BJ (cell line): ENCODE results near the gene GANAB. TPM values are rescaled to one million over a fixed set of nuclear protein-coding genes. Genes with fewer than 3 reads are reported as not detected.
A peak's percentile ranks its signal among the peaks of the same experiment; 100 is the strongest.
"Not testable (repeated sequence)": the region's sequence is repeated elsewhere in the genome, so short reads cannot be mapped to it uniquely, and the experiment has no call there.

Source experiments
- CTCF ChIA-PET: fragments of 350-600 bp; formaldehyde crosslinking; extraction: SDS; loops from one replicate; lab custom pipeline; 2021; ENCODE audit warnings: antibody characterized with exemption, inconsistent platforms; lab: Yijun Ruan, JAX
- POLR2A ChIA-PET: fragments of 300-600 bp; sonication (Branson Sonifier 250); formaldehyde crosslinking; extraction: SDS; loops from one replicate; lab custom pipeline; 2021; ENCODE audit warnings: antibody characterized with exemption; lab: Charles Lee
- DNase-seq: peaks from one replicate; pipeline ENCODE4 v3.0.0-alpha.2; 2011; ENCODE audit warnings: low read depth
- H3K27me3 ChIP-seq: 2 replicates; pipeline ENCODE4 v1.6.0; 2011; ENCODE audit warnings: low read length; ENCODE audit not compliant: control insufficient read depth, insufficient read depth
- H3K36me3 ChIP-seq: 2 replicates; pipeline ENCODE4 v1.5.1; 2011; ENCODE audit warnings: low read length; ENCODE audit not compliant: control insufficient read depth, insufficient read depth
- H3K4me3 ChIP-seq: 2 replicates; pipeline ENCODE4 v1.5.1; 2011; ENCODE audit warnings: low read depth, mild to moderate bottlenecking, control low read depth, low read length
- CTCF ChIP-seq: IDR thresholded peaks from 2 replicates; pipeline ENCODE4 v1.5.1; 2011; ENCODE audit warnings: low read depth, mild to moderate bottlenecking, control low read depth, inconsistent platforms, low read length, moderate library complexity; ENCODE audit not compliant: insufficient read depth
- polyA plus RNA-seq: library from polyadenylated mRNA; depleted of rRNA; stranded (reverse); fragments of >200 nt; gene quantifications from 2 replicates; pipeline ENCODE4 v1.2.3, GENCODE V29; 2011

Gene GANAB
- polyA plus RNA-seq, 1 experiment, result 463 TPM

DNA sequence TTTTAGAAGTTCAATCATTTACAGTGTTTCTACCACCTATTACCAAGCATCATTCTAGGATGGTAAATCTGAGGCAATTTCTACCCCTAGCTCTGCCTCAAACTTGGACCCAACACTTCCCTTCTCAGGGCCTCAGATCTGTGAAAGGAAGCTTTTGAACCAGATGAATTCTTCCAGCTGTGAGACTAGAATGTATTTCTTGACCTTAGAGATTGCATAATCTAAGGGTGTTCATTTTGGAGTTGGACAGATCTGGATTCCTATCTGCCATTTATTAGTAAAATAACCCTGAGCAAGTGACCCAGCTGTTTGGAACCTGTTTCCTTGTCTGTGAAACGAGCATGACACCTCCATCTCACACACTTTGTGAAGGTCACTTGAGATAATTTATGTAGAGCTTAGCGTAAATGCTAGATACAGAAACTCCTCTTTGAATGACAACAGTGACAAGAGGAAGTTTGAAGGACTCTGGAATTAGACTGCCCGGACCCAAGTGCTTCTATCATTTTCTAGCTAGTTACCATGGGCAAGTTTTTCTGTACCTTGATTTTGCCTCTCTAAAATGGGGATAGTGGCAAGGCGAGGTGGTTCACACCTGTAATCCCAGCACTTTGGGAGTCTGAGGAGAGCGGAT is 10.5 kb upstream of the GANAB start:
- POLR2A ChIA-PET, result interaction anchor here (0.6 kb wide), 1 partner anchor 8 kb away, joined by 3 read pairs; the partner anchor contains the start of genes C11orf98 and CSKMT
- H3K4me3 ChIP-seq, result no peak overlapping the region
- DNase-seq, result no peak
- CTCF ChIA-PET, result interaction anchor here (0.8 to 1.8 kb wide), 4 partner anchors 8 to 262 kb away, joined by 3 to 4 read pairs (median 3); partner anchors contain the start of genes C11orf98 and CSKMT
- H3K27me3 ChIP-seq, result no peaks in the 10 kb centered on the region
- no peak for TF ChIP-seq CTCF
- H3K36me3 ChIP-seq, result no peaks in the 10 kb centered on the region

DNA sequence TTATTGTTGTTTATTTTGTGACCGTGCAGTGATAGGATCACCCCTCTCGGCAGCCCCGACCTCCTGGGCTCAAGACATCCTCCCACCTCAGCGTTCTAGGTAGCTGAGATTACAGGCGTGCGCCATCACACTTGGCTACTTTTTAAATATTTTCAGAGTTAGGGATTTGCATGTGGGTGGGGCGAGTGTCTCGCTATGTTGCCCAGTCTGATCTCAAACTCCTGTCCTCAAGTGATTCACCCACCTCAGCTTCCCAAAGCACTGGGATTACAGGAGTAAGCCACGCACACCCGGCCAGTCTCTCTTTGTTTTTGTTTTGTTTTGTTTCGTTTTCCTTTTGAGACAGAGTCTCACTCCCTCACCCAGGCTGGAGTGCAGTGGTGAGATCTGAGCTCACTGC is 7.9 kb upstream of the GANAB start:
- POLR2A ChIA-PET, result no interaction called here
- DNase-seq, result no peak
- TF ChIP-seq CTCF, result no peak
- Histone ChIP-seq H3K27me3 (no peaks in the 10 kb centered on the region), H3K4me3 (no peak overlapping the region), H3K36me3 (peaks cover 5% of the 10 kb centered on the region)
- CTCF ChIA-PET, result interaction anchor here (0.5 to 1.9 kb wide), 3 partner anchors 10 to 118 kb away, joined by 3 to 4 read pairs (median 3); partner anchors contain the start of gene TUT1

GRCh38 chr11:62652161-62653006 is 6.0 kb upstream of the GANAB start:
- no peaks in the 10 kb centered on the region for H3K27me3 ChIP-seq
- POLR2A ChIA-PET, result interaction anchor here (0.6 to 1.0 kb wide), 4 partner anchors 13 to 1665 kb away, joined by 4 to 10 read pairs (median 6); partner anchors contain the start of genes B3GAT3, C11orf98, CSKMT and PRDX5
- no peak for DNase-seq
- H3K36me3 ChIP-seq, result peaks cover 18% of the 10 kb centered on the region
- TF ChIP-seq CTCF, result no peak
- H3K4me3 ChIP-seq, result peak overlapping the region; percentile 61
- CTCF ChIA-PET, result interaction anchor here (0.9 to 1.0 kb wide), 3 partner anchors 13 to 60 kb away, joined by 4 to 7 read pairs (median 5); partner anchors contain the start of genes C11orf98 and CSKMT

- POLR2A ChIA-PET, H3K4me3 ChIP-seq, H3K27me3 ChIP-seq, CTCF ChIA-PET, DNase-seq: not testable (repeated sequence)
- peaks cover 18% of the 10 kb centered on the region for H3K36me3 ChIP-seq
These were observed 3.9 kb upstream of the GANAB start for GRCh38 chr11:62650283-62650682.

DNA sequence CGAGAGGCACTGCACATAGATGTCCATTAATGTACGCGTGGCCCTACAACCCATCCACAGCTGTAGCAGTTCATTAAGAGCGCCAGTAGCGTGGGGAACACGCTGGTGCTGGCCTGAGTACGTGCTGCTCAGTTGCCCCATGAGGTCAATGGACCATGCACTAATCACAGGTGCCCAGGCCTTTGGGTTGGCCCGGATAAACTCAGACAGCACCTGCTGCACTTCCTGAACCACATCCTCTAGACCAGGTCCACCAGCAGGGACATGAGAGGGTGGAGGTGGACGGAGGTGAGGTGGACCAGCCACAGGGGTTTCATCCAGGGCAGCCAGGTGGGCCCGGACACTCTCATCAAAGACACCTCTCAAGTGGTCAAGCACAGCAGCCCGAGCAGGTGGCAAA is 3.1 kb upstream of the GANAB start:
- peaks cover 18% of the 10 kb centered on the region for H3K36me3 ChIP-seq
- no peak for TF ChIP-seq CTCF
- no peaks in the 10 kb centered on the region for H3K27me3 ChIP-seq
- CTCF ChIA-PET, result interaction anchor here (1.1 to 1.8 kb wide), 3 partner anchors 15 to 255 kb away, joined by 3 to 4 read pairs (median 3); no protein-coding TSS in a partner anchor
- no peak for DNase-seq
- H3K4me3 ChIP-seq, result no peak overlapping the region
- POLR2A ChIA-PET, result no interaction called here
